ENCODE measurements around the gene RAB11FIP5.
A peak's percentile ranks its signal among the peaks of the same experiment; 100 is the strongest.

RAB11FIP5 gene

GRCh38 chr2:73111073-73112025 lies 1.4 kb downstream of the RAB11FIP5 start:
- no peak overlapping the region for H3K4me3 ChIP-seq (ENCODE audit: low read depth, low read length)
- DNase-seq (ENCODE audit: low read depth), result peak; percentile 28
- no peak for TF ChIP-seq MAX (IDR thresholded peaks at IDR 0.05; ENCODE audit: low read depth, low read length)
- no peak for TF ChIP-seq CTCF (IDR thresholded peaks at IDR 0.05; ENCODE audit: low read depth, low read length)
- no peak for TF ChIP-seq MYC (IDR thresholded peaks at IDR 0.05; ENCODE audit: low read depth, low read length)
- TF ChIP-seq POLR2A (IDR thresholded peaks at IDR 0.05; ENCODE audit: extremely low read depth, insufficient read length), result no peak

- TF ChIP-seq MAX (IDR thresholded peaks at IDR 0.05; ENCODE audit: low read depth, low read length) (no peak), MYC (IDR thresholded peaks at IDR 0.05; ENCODE audit: low read depth, low read length) (no peak), CTCF (IDR thresholded peaks at IDR 0.05; ENCODE audit: low read depth, low read length) (no peak), POLR2A (IDR thresholded peaks at IDR 0.05; ENCODE audit: extremely low read depth, insufficient read length) (no peak)
- DNase-seq (ENCODE audit: low read depth), result no peak
- H3K4me3 ChIP-seq (ENCODE audit: low read depth, low read length), result no peak overlapping the region
Observed at GRCh38 chr2:73110168-73111072, 2.3 kb downstream of the RAB11FIP5 start.

GRCh38 chr2:73109431-73110167 lies 3.1 kb downstream of the RAB11FIP5 start:
- no peak for DNase-seq (ENCODE audit: low read depth)
- no peak for TF ChIP-seq POLR2A (IDR thresholded peaks at IDR 0.05; ENCODE audit: extremely low read depth, insufficient read length)
- H3K4me3 ChIP-seq (ENCODE audit: low read depth, low read length), result no peak overlapping the region

GRCh38 chr2:73107211-73107926 lies 5.4 kb downstream of the RAB11FIP5 start:
- no peak for DNase-seq (ENCODE audit: low read depth)
- no peak overlapping the region for H3K4me3 ChIP-seq (ENCODE audit: low read depth, low read length)
- TF ChIP-seq POLR2A (IDR thresholded peaks at IDR 0.05; ENCODE audit: extremely low read depth, insufficient read length) (no peak), MYC (IDR thresholded peaks at IDR 0.05; ENCODE audit: low read depth, low read length) (no peak), MAX (IDR thresholded peaks at IDR 0.05; ENCODE audit: low read depth, low read length) (no peak), CTCF (IDR thresholded peaks at IDR 0.05; ENCODE audit: low read depth, low read length) (no peak)

- no peak overlapping the region for H3K4me3 ChIP-seq (ENCODE audit: low read depth, low read length)
- no peak for DNase-seq (ENCODE audit: low read depth)
- TF ChIP-seq POLR2A (IDR thresholded peaks at IDR 0.05; ENCODE audit: extremely low read depth, insufficient read length) (no peak), MAX (IDR thresholded peaks at IDR 0.05; ENCODE audit: low read depth, low read length) (no peak), MYC (IDR thresholded peaks at IDR 0.05; ENCODE audit: low read depth, low read length) (no peak), CTCF (IDR thresholded peaks at IDR 0.05; ENCODE audit: low read depth, low read length) (no peak)
Observed at GRCh38 chr2:73106791-73107190, 6.0 kb downstream of the RAB11FIP5 start.

Measured in NB4 (cell line).